WTC11 (cell line): Measurements from ENCODE around the gene ELOA. TPM values are rescaled to one million over a fixed set of nuclear protein-coding genes. Genes with fewer than 3 reads are reported as not detected.
"Not testable (repeated sequence)": the region's sequence is repeated elsewhere in the genome, so short reads cannot be mapped to it uniquely, and the experiment has no call there.

Experiments used
- ATAC-seq: fragments of 200-7000 bp; cut with Tn5 transposase; 2 replicates; pipeline ENCODE4 v1.10.0; 2021; ENCODE audit warnings: mild to moderate bottlenecking, moderate library complexity
- CTCF ChIA-PET: fragments of 300-600 bp; sonication (Branson Sonifier 250); formaldehyde crosslinking; loops from one replicate; lab custom pipeline; 2021; ENCODE audit warnings: antibody characterized with exemption; lab: Charles Lee
- POLR2A ChIA-PET: fragments of 350-600 bp; sonication (Branson Sonifier 250); formaldehyde crosslinking; loops from one replicate; lab custom pipeline; 2021; ENCODE audit warnings: antibody characterized with exemption; lab: Charles Lee
- DNase-seq: peaks from one replicate; pipeline ENCODE4 v3.0.0; 2021; ENCODE audit warnings: low spot score
- H3K27ac Mint-ChIP-seq: 2 replicates; pipeline ENCODE4 v1.8.0; 2021; ENCODE audit warnings: mixed read lengths
- H3K27me3 Mint-ChIP-seq: 2 replicates; pipeline ENCODE4 v1.8.0; 2021; ENCODE audit warnings: low read depth, mild to moderate bottlenecking, moderate library complexity, mixed read lengths
- H3K36me3 Mint-ChIP-seq: 2 replicates; pipeline ENCODE4 v1.8.0; 2021; ENCODE audit warnings: mixed read lengths
- H3K4me1 Mint-ChIP-seq: 2 replicates; pipeline ENCODE4 v1.8.0; 2022; ENCODE audit warnings: mixed read lengths
- H3K4me3 Mint-ChIP-seq: 2 replicates; pipeline ENCODE4 v1.8.0; 2021; ENCODE audit warnings: mild to moderate bottlenecking, moderate library complexity, mixed read lengths
- H3K9me3 Mint-ChIP-seq: 2 replicates; pipeline ENCODE4 v1.8.0; 2021; ENCODE audit warnings: mixed read lengths
- ETV6 ChIP-seq: sonication (generic); formaldehyde crosslinking; IDR thresholded peaks from 2 replicates; pipeline ENCODE4 v1.8.1; 2022; ENCODE audit warnings: mild to moderate bottlenecking, missing genetic modification reagents
- FOXJ3 ChIP-seq: sonication (generic); formaldehyde crosslinking; IDR thresholded peaks from 2 replicates; pipeline ENCODE4 v1.9.0; 2021; ENCODE audit warnings: missing genetic modification reagents, mild to moderate bottlenecking, borderline replicate concordance
- HMGXB4 ChIP-seq: sonication (generic); formaldehyde crosslinking; IDR thresholded peaks from 2 replicates; pipeline ENCODE4 v1.8.1; 2023; ENCODE audit warnings: mild to moderate bottlenecking, moderate library complexity, missing genetic modification reagents
- NFE2L1 ChIP-seq: sonication (generic); formaldehyde crosslinking; IDR thresholded peaks from 2 replicates; pipeline ENCODE4 v1.8.1; 2023; ENCODE audit warnings: missing genetic modification reagents
- NFYB ChIP-seq: sonication (generic); formaldehyde crosslinking; conservative IDR thresholded peaks from 2 replicates; pipeline ENCODE4 v1.8.0; 2022; ENCODE audit warnings: low read depth, missing genetic modification reagents
- NR3C1 ChIP-seq: sonication (generic); formaldehyde crosslinking; conservative IDR thresholded peaks from 2 replicates; pipeline ENCODE4 v1.8.1; 2023; ENCODE audit warnings: low read depth, mild to moderate bottlenecking, missing genetic modification reagents
- OVOL2 ChIP-seq: fragments of 250-450 bp; sonication (Bioruptor Pico); IDR thresholded peaks from 2 replicates; pipeline ENCODE4 v1.9.0; 2021; ENCODE audit warnings: mild to moderate bottlenecking, borderline replicate concordance
- PRDM15 ChIP-seq: sonication (generic); formaldehyde crosslinking; IDR thresholded peaks from 2 replicates; pipeline ENCODE4 v1.8.0; 2022; ENCODE audit warnings: missing genetic modification reagents
- SMAD3 ChIP-seq: sonication (generic); formaldehyde crosslinking; IDR thresholded peaks from 2 replicates; pipeline ENCODE4 v1.8.0; 2022; ENCODE audit warnings: missing genetic modification reagents, mild to moderate bottlenecking, borderline replicate concordance
- SOX15 ChIP-seq: fragments of 250-450 bp; sonication (Bioruptor Pico); IDR thresholded peaks from 2 replicates; pipeline ENCODE4 v1.9.0; 2021; ENCODE audit warnings: mild to moderate bottlenecking
- ZNF219 ChIP-seq: sonication (generic); formaldehyde crosslinking; IDR thresholded peaks from 2 replicates; pipeline ENCODE4 v1.8.0; 2023; ENCODE audit warnings: missing genetic modification reagents, mild to moderate bottlenecking, borderline replicate concordance
- ZNF396 ChIP-seq: fragments of 250-450 bp; sonication (Bioruptor Pico); IDR thresholded peaks from 2 replicates; pipeline ENCODE4 v1.8.0; 2021; ENCODE audit warnings: mild to moderate bottlenecking, moderate library complexity, borderline replicate concordance
- ZSCAN18 ChIP-seq: fragments of 250-450 bp; sonication (Bioruptor Pico); IDR thresholded peaks from 2 replicates; pipeline ENCODE4 v2.1.2; 2022; ENCODE audit warnings: mild to moderate bottlenecking, moderate library complexity
- total RNA-seq: library from RNA; stranded (reverse); gene quantifications from 3 replicates; pipeline ENCODE4 v1.2.3, GENCODE V29; 2021
- TF ChIP-seq, protein P1 (sequence below): sonication (generic); formaldehyde crosslinking; IDR thresholded peaks from 2 replicates; pipeline ENCODE4 v1.8.1; 2023; ENCODE audit warnings: mild to moderate bottlenecking, missing genetic modification reagents
- TF ChIP-seq, protein P2 (sequence below): sonication (generic); formaldehyde crosslinking; IDR thresholded peaks from 2 replicates; pipeline ENCODE4 v1.8.1; 2022; ENCODE audit warnings: mild to moderate bottlenecking, moderate library complexity, missing genetic modification reagents

Gene ELOA
- total RNA-seq, 1 experiment from 2014 or later = 45.1 TPM

GRCh38 chr1:23794732-23795182 lies 51.5 kb downstream of the ELOA start:
- H3K9me3 Mint-ChIP-seq, H3K4me3 Mint-ChIP-seq, H3K27me3 Mint-ChIP-seq, ATAC-seq, DNase-seq, H3K27ac Mint-ChIP-seq: not testable (repeated sequence)
- CTCF ChIA-PET = interaction anchor here (1.1 to 2.2 kb wide), 3 partner anchors 16 to 43 kb away, joined by 3 to 8 read pairs (median 3); partner anchors contain the start of gene PITHD1
- Mint-ChIP-seq H3K36me3 (peaks cover 13% of the 10 kb centered on the region), H3K4me1 (peaks cover 23% of the 10 kb centered on the region)
- POLR2A ChIA-PET = interaction anchor here (0.7 to 1.2 kb wide), 2 partner anchors 17 to 31 kb away, joined by 3 read pairs; partner anchors contain the start of gene PITHD1

DNA sequence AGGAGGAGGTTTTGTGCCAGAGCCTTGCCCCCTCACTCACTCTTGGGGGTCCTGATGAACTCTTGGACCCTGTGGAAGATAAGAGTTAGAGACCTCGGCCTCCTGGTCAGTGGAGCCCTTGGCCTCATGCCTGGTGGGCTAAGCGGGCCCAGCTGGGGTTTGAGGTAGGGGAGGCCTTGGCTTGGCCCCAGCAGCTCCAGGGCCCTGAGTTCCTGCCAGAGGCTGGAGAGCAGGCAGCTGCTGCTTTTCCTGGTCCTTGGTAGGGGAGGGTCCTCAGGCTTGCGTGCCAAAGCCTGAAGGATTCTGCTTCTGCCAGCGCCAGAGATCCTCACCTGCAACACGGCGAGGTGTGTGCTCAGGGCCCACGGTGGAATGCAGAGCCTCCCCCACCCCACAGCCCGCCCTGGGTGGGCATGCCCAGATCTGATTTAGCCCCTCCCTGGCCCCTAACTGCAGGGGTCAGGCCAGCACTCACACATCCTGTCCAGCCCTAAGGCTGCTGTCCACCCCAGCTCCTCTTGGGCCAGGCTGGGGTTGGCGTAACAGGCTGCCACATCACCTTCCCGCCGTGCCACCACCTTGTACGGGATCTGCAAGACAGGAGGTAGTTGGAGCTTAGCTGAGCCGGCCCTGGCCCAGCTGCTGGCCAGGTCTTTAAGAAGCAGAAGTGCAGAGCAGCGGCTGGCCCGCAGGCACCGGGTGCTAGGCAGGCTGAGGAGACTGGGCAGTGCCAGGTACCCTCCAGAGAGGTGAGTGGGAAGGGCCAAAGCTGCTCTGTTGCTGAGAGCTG lies 52.6 kb downstream of the ELOA start:
- POLR2A ChIA-PET = interaction anchor here (0.7 kb wide), 1 partner anchor 30 kb away, joined by 3 read pairs; no protein-coding TSS in a partner anchor
- Mint-ChIP-seq H3K4me3 (no peak overlapping the region), H3K27me3 (no peaks in the 10 kb centered on the region), H3K9me3 (no peaks in the 10 kb centered on the region), H3K36me3 (peaks cover 13% of the 10 kb centered on the region), H3K4me1 (peaks cover 20% of the 10 kb centered on the region), H3K27ac (no peak overlapping the region)
- DNase-seq (no peak), ATAC-seq (no peak)
- TF ChIP-seq SMAD3 (CRISPR knock-in tag) (no peak), NFE2L1 (no peak), NR3C1 (CRISPR knock-in tag) (no peak), SOX15 (CRISPR knock-in tag) (no peak), FOXJ3 (CRISPR knock-in tag) (no peak)
- TF ChIP-seq, protein P1, sequence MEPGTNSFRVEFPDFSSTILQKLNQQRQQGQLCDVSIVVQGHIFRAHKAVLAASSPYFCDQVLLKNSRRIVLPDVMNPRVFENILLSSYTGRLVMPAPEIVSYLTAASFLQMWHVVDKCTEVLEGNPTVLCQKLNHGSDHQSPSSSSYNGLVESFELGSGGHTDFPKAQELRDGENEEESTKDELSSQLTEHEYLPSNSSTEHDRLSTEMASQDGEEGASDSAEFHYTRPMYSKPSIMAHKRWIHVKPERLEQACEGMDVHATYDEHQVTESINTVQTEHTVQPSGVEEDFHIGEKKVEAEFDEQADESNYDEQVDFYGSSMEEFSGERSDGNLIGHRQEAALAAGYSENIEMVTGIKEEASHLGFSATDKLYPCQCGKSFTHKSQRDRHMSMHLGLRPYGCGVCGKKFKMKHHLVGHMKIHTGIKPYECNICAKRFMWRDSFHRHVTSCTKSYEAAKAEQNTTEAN (CRISPR knock-in tag) = no peak
- CTCF ChIA-PET = interaction anchor here (1.7 to 7.8 kb wide), 3 partner anchors 14 to 25 kb away, joined by 5 to 109 read pairs (median 64); no protein-coding TSS in a partner anchor

DNA sequence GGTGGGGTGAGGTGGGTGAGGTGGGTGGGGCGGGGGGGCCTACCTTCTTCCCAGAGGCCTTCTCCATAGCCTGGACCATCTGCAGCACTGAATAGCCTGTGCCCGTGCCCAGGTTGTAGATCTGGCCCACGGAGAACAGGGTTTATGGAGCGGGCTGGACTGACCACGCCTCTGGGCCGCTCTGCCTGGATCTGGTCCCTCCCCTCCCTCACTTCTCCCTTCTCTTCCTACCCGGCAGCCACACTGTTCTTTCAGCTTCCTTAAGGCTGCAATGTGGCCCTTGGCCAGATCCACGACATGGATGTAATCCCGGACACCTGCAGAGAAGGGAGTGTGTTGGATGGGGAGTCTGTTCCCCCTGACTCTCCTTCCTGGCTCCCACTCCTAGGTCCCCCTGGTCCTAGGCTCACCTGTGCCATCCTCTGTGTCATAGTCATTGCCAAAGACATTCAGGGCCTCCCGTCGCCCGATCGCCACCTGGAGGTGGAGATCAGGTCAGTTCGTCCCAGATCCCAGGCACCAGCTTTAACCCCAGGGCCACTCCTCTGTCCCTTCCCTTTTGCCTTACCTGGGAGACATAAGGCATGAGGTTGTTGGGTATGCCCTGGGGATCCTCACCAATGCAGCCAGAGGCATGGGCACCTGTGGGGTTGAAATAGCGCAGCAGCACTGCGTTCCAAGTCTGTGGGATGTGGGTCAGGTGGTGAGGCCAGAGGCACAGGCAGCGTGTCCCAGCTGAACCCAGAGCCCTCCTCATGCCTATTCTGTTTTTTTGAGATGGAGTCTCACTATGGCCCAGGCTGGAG lies 53.4 kb downstream of the ELOA start:
- DNase-seq (peak; percentile 52), ATAC-seq (peak; percentile 3; the same call in 1 of the 2 replicates)
- H3K4me3 Mint-ChIP-seq = no peak overlapping the region
- H3K9me3 Mint-ChIP-seq = no peaks in the 10 kb centered on the region
- ChIA-PET POLR2A (no interaction called here), CTCF (interaction anchor here (0.9 to 7.8 kb wide), 7 partner anchors 13 to 159 kb away, joined by 3 to 109 read pairs (median 4); partner anchors contain the start of gene PITHD1)
- H3K27ac Mint-ChIP-seq = 0 out of 2 replicates have a peak overlapping the region, but pooled peaks have one; percentile 19
- peaks cover 19% of the 10 kb centered on the region for H3K4me1 Mint-ChIP-seq
- peaks cover 13% of the 10 kb centered on the region for H3K36me3 Mint-ChIP-seq
- H3K27me3 Mint-ChIP-seq = peaks cover 6% of the 10 kb centered on the region
- TF ChIP-seq ZSCAN18 (CRISPR knock-in tag) (no peak), NFYB (no peak), PRDM15 (CRISPR knock-in tag) (no peak), ZNF219 (CRISPR knock-in tag) (no peak), OVOL2 (CRISPR knock-in tag) (no peak), ETV6 (CRISPR knock-in tag) (no peak), HMGXB4 (CRISPR knock-in tag) (no peak), ZNF396 (CRISPR knock-in tag) (no peak)
- TF ChIP-seq, protein P2, sequence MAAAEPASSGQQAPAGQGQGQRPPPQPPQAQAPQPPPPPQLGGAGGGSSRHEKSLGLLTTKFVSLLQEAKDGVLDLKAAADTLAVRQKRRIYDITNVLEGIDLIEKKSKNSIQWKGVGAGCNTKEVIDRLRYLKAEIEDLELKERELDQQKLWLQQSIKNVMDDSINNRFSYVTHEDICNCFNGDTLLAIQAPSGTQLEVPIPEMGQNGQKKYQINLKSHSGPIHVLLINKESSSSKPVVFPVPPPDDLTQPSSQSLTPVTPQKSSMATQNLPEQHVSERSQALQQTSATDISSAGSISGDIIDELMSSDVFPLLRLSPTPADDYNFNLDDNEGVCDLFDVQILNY = no peak
